ENCODE measurements around the gene RND3.

The RND3 gene

GRCh38 chr2:150478200-150478974, 9.1 kb downstream of the RND3 start:
- no peak for TF ChIP-seq CTCF (IDR thresholded peaks at IDR 0.05)

- no peak for TF ChIP-seq CTCF (IDR thresholded peaks at IDR 0.05)
Observed at GRCh38 chr2:150477347-150477746, 10.1 kb downstream of the RND3 start.

GRCh38 chr2:150476809-150477302, 10.6 kb downstream of the RND3 start:
- no peak for TF ChIP-seq CTCF (IDR thresholded peaks at IDR 0.05)

- TF ChIP-seq CTCF (IDR thresholded peaks at IDR 0.05) = no peak
Observed at GRCh38 chr2:150476286-150476685, 11.2 kb downstream of the RND3 start.

- no peak for TF ChIP-seq CTCF (IDR thresholded peaks at IDR 0.05)
Observed at GRCh38 chr2:150475479-150476250, 11.8 kb downstream of the RND3 start.

GRCh38 chr2:150474326-150475074, 13.0 kb downstream of the RND3 start:
- no peak for TF ChIP-seq CTCF (IDR thresholded peaks at IDR 0.05)

GRCh38 chr2:150473767-150474166, 13.7 kb downstream of the RND3 start:
- TF ChIP-seq CTCF (IDR thresholded peaks at IDR 0.05) = no peak
